PC-9 (cell line): ENCODE measurements around the gene NELFCD.

ENCODE experiments used
- EZH2 ChIP-seq: fragments of 200-600 bp; sonication (generic); IDR thresholded peaks from 2 replicates; pipeline ENCODE4 v1.8.0; 2017; ENCODE audit warnings: antibody characterized with exemption, low read depth
- TF ChIP-seq, protein P1 (sequence below): fragments of 200-600 bp; sonication (generic); conservative IDR thresholded peaks from 2 replicates; pipeline ENCODE4 v1.6.1; 2017; ENCODE audit warnings: mixed run types, antibody characterized with exemption, mild to moderate bottlenecking, moderate library complexity

DNA sequence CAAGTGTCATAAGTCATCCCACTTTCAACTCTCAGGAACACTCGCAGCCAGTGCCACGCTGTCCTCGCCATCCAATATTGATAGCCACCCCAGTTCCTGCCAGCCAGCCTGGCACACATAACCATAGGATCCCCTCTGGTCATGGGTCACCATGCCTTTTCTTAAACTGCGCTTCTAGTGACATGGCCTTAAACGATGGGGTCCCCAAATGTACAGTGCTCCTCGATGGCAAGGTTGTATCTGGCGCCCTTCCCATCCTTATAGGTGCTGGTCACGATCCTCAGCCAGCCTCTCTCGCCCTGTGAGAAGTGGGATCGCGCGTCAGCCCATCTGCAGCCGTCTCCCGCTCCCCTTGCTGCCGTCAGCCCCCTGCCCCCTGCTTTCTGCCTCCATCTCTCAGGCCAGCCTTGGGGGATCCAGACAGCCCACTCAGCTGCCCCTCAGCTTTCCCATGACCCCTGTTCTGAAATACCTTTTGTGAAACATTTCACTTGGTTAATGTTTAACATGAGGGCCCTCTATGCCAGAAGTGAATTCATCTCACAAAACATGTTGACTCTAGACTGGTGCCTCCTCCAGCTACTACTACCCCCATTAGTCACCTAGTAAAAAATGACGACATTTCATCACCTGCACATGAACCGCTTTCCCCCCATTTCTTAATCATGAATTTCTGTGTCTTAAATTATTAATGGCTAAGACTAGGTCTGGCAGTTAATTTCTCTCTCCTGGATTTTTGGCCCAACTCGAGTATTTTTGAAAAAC lies 14.6 kb downstream of the NELFCD start:
- TF ChIP-seq, protein P1, sequence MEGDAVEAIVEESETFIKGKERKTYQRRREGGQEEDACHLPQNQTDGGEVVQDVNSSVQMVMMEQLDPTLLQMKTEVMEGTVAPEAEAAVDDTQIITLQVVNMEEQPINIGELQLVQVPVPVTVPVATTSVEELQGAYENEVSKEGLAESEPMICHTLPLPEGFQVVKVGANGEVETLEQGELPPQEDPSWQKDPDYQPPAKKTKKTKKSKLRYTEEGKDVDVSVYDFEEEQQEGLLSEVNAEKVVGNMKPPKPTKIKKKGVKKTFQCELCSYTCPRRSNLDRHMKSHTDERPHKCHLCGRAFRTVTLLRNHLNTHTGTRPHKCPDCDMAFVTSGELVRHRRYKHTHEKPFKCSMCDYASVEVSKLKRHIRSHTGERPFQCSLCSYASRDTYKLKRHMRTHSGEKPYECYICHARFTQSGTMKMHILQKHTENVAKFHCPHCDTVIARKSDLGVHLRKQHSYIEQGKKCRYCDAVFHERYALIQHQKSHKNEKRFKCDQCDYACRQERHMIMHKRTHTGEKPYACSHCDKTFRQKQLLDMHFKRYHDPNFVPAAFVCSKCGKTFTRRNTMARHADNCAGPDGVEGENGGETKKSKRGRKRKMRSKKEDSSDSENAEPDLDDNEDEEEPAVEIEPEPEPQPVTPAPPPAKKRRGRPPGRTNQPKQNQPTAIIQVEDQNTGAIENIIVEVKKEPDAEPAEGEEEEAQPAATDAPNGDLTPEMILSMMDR, result no peak
- TF ChIP-seq EZH2, result no peak
